ENCODE results near the gene PPP2R3C.
A peak's percentile ranks its signal among the peaks of the same experiment; 100 is the strongest.
"Not testable (repeated sequence)": the region's sequence is repeated elsewhere in the genome, so short reads cannot be mapped to it uniquely, and the experiment has no call there.

PPP2R3C gene

DNA sequence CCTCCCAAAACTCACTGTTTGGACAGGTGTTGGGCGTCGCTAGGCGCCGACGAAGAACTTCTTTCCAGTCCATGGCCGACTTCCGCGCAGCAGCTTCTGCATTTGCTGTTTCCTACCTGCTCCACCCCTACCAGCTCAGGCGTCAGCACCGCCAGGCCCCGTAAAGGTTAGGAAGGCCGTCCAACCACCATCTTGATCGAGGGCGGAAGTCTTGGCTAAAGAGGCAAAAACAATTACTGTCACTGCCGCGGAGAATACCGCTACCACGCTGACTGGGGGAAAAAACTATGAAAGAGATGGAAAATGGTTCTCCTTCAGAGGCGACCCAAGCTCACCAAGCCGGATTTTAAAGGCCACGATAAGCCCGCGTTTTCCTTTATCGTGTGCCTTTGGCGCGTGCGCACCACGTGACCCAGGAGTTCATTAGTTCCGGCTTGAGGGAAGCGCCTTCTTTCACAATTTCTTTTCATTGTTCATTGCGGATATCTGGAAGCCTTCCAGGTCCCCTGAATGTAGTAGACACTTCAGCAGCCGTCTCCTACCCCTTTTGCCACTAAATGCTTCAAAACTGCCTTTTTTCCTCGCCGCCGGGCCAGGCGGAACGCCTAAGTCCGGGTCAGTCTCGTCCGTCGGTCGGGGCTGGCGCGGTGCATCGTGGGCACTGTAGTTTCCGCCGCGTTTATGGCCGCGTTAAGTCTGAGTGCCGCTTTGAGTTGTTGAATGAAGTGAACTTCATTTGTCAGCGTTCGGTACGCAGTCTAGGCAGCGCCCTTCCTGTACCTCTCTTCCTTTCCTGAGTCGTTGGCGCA is at the start of gene PPP2R3C, which contains the start of gene PRORP:
TSS of gene PPP2R3C (minus strand) at position 104 of the 809 bp plus-strand sequence. CDS start at position 73, 31 bp downstream.
TSS of gene PRORP (plus strand) at position 666 of the 809 bp plus-strand sequence. CDS start 694 bp downstream, outside the sequence.
- DNase-seq, result peak; percentile 93

DNA sequence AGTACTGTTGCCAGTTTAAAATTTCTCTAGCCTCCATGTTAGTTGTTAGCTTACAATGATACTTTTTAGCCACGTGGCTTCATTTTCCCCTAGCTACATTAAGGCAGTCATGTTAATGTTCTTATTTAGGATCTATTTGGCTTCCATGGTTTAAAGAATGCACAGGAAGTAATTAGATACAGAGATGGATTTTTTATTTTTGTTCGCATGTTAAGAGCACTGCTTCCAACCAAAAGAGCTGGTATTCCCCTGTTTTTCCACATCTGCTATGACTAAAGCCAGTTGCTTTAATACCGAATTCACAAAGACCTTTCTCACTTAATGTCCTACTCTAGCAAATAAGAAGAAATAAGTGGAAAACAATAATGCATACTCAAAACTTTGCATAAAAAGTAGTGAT is 45.7 kb upstream of the PPP2R3C start:
- DNase-seq, result no peak

DNA sequence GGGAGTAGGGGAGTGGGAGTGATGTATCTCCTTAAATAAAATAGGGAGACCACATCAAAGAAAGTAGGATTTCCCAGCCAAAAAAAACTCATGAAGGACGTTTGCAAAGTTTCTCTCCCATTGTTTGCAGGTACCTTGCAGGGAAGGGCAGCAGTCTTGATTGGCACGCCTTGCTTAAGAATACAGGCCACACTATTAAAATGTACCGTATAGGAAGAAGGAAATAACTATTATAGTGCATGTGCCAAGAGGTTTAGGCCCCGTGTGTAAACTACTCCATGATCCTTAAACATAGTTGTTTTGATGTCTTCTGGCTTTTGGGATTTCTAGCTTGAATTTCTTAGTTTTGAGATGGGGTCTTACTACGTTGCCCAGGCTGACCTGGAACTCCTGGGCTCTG is 43.1 kb upstream of the PPP2R3C start:
- DNase-seq, result no peak

DNA sequence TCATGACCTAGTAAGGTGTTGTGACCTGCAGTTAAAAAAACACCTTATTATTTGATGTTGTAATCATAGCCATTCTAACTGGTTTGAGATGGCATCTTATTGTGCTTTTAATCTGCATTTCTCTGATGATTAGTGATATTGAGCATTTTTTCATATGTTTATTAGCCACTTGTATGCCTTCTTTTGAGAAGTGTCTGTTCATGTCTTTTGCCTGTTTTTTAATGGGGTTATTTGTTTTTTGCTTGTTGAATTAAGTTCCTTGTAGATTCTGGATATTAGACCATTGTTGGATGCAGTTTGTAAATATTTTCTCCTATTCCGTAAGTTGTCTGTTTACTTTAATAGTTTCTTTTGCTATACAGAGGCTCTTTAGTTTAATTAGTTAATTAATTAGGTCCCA is 41.6 kb upstream of the PPP2R3C start:
- no peak for DNase-seq

DNA sequence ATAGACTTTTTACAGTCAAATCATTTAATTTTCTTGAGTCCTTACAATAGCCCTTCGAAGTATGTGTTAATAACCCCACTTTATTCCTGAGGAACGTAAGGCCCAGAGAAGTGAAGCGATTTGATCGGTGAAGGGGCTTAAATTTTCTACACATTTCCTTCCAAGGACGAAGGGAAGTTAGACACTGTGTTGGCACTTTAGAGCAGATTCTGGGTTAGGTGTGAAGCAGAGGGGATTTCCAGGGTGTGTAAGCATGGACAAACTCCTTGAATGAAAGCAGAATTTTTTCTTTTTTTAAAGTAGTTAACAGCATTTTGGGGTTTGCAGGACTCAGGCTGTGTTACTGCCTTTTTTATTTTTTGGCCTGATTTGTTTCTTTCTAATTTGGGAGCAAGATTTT is 39.4 kb upstream of the PPP2R3C start:
- no peak for DNase-seq

DNA sequence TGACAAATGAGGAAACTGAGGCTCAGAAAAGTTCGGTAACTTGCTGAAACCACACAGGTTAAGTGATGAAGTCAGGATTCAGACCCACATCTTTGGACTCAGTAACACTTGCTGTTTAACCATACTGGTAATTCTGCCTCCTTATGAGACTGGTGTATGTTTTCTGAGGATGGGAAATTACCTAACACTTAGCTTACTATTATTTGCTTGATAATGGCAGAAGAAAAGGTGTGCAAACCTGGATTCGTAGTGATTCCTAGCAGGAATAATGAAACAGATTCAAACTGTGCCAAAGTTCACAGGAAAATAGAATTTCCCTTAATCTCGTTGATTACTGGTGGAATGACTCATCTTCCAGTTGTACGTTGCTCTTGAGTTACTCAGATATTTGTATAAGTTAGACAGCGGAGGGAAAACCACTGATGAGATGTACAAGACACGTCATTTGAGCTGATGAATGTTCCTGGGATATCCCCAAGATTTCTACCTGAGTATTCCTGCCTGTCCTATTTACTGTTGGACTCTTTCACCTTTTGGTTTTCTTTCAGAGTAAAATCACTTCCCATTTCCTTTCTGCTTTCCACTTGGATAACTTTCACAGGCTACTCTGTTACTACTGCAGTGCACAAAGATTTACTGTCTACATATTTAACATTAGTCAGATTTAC is 38.1 kb upstream of the PPP2R3C start:
- peak; percentile 68 for DNase-seq

DNA sequence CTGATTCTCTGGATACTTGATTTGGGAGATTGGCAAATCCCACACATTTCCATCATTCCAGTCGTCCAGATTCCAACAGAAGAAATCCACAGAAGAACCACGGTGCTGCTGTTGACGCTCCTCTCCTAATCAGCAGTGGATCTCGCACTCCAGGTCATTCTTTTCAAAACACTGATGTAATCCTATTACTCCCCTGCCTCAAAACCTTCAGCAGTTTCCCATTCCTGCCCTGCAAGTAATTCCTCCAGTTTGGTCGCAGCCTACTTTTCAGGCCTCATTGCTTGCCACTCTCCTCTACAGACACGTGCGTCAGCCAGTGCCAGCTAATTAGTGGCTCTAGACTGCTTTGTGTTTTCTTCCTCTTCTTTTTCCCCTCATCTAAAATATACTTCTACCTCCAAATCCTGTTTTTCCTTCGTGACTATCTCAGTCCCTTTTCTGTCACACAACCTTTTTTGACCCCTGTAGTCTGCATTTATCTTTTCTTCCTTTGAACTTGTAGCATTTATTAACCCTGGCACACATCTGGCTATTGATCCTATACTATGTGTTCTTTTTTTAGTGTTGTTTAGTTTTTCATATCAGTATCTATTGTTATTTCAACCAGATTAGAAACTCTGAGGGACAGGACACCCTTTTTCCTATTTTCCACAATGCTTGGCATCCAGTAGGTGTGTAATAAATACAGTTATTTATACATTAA is 37.3 kb upstream of the PPP2R3C start:
- no peak for DNase-seq

DNA sequence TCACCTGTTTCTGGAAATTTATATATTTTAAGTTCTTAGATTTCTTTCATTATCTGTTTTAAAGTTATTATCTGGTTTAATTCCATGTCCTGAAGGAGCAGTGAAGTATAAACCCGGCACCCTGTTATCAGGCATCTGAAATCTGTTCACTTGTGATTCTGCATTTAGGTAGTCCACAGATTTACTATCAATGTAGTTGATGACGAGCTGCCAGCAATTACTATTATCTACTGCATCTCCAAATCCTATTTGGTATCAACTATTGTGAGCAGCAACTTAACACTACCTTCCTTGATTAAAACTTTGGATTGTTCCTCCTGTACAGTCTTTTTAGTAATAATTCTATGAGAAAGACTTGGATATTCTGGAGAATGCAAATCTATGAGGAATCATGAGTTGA is 36.7 kb upstream of the PPP2R3C start:
- DNase-seq, result no peak

DNA sequence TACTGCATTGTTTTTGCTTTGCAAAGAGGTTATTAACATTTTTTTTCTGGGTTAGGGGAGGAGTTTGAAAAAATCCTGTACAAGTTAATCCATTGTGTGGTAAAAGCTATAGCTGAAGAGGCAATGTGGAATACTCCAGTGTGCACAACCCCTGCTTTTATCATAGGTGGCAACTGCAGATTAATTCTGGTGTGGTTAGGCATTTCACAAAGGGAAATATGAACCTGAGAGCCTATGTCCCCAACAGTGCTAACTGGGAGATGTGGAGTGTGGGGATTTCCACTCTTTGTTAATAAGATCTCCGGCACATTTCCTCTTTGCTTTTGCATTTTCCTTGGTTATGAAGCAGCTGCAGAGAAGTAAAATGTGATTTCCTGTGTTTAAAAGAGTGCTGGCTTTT is 34.2 kb upstream of the PPP2R3C start:
- no peak for DNase-seq

DNA sequence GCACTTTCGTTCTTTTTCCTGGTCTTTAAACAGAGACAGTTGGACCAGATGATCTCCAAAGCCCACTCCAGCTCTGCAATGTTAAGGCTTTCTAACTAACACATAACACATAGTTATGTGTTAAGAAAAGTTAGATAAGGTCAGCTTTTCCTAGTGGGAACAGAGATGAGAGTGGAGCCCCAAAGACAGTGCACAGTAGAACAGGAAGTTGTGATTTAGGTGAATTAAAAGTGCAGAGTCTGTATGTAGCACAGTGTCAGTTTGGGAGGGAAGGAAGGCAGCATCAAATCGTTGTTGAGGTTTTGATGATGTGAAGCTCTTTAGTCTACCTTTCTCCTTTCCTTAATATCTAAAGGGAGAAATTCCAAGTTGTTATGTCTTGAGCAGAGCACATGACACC is 32.2 kb upstream of the PPP2R3C start:
- DNase-seq, result no peak

DNA sequence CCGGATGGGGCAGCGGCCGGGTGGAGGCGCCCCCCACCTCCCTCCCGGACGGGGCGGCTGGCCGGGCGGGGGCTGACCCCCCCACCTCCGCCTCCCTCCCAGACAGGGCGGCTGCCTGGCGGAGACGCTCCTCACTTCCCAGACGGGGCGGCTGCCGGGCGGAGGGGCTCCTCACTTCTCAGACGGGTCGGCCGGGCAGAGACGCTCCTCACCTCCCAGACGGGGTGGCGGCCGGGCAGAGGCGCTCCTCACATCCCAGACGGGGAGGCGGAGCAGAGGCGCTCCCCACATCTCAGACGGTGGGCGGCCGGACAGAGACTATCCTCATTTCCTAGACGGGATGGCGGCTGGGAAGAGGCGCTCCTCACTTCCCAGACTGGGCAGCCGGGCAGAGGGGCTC is 30.7 kb upstream of the PPP2R3C start:
- not testable (repeated sequence) for DNase-seq

DNA sequence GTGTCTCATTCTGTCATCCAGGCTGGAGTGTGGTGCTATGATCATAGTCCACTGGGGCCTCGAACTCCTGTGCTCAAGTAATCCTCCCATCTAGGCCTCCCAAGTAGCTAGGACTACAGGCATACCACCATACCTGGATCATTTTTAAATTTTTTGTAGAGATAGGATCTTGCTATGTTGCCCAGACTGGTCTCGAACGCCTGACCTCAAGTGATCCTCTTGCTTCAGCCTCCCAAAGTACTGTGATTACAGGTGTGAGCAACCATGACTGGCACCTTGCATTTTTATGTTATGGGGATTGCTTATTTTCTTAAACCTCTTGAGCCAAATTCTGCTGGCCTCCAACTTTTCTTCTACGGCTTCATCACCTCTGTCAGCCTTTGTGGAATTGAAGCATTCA is 27.4 kb upstream of the PPP2R3C start:
- no peak for DNase-seq

DNA sequence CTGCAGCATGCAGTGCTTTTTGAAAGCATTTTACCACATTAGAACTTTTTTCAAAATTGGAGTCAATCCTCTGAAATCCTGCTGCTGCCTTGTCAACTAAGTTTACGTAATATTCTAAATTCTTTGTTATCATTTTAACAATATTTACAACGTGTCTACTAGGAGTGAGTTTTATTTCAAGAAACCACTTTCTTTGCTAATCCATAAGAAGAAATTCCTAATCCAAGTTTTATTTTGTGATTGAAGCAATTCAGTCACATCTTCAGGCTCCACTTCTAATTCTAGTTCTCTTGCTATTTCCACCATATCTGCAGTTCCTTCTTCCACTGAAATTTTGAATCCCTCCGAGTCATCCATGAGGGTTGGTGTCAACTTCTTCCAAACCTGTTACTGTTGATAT is 25.9 kb upstream of the PPP2R3C start:
- no peak for DNase-seq

DNA sequence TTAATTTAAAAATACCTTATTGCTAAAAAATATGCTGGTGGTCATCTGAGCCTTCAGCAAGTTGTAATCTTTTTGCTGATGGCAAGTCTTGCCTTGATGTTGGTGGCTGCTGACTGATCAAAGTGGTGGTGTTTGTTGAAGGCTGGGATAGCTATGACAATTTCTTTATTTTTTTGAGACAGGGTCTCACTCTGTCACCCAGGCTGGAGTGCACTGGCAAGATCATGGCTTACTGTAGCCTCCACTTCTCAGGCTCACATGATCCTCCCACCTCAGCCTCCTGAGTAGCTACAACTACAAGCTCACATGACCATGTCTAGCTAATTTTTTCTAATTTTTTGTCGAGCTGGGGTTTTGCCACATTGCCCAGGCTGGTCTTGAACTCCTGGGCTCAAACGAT is 25.4 kb upstream of the PPP2R3C start:
- no peak for DNase-seq

DNA sequence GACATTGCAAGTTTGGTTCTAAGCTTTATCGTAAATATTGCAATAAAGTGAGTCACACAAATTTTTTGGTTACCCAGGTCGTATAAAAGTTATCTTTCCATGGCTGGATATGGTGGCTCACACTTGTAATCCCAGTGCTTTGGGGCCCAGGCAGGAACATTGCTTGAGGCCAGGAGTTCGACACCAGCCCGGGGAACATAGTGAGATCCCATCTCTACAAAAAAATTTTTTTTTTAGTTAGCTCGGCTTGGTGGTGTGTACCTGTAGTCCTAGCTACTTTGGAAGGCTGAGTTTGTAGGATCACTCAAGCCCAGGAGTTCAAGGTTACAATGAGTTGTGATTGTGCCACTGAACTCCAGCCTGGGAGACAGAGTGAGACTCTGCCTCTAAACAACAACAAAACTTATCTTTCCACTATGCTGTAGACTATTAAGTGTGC is 24.9 kb upstream of the PPP2R3C start:
- DNase-seq, result no peak

DNA sequence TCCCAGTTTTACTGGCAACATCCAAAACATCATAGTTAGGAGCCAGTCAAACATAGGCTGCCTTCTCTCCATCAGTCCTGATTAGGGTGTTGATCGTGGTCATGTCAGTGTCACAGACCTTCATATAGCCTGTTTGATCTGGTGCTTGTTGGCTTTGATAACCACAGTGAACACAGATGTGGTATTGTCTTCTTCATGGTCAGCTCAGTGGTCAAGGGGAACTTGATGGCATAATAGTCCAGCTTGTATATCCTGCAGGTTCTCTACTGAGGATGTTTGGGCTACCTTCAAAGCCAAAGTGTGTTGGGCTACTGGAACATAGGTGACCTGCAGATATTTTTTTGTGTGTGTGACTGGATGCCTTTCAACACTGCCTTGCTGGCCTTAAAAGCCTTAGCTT is 22.2 kb upstream of the PPP2R3C start:
- DNase-seq, result no peak

DNA sequence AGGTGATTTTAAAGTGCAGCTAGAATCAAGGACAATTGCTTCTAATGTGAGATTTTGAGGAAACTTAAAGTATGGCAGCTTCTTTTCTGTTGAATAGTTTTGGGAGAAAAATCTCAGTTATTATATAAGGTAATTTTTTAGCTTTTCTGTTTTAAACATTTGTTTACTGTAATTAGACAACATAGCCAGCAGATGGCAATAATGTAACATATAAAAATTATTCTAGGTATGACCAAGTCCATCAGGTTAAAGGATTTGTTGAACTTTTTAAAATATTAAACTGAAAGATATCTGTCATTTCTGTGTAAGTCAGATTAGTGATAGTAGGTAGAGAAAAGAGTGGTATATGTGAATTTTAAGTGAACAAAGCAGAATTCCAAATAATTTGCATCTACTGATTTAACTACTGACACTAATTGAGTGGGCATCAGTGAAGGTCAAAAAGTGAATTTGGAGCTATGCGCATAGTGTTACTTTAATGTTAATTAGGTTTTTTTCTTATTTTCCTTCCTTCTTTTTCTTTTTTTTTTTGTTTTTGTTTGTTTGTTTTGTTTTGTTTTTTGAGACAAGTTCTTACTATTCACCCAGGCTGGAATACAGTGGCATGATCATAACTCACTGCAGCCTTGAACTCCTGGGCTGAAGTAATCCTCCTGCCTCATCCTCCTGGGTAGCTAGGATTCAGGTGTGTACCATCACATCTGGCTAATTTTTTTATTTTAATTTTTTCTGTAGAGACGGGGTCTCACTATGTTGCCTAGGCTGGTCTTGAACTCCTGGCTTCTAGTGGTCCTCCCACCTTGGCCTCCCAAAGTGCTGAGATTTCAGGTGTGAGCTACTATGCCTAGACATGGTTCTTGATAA is 19.2 kb upstream of the PPP2R3C start:
- no peak for DNase-seq

DNA sequence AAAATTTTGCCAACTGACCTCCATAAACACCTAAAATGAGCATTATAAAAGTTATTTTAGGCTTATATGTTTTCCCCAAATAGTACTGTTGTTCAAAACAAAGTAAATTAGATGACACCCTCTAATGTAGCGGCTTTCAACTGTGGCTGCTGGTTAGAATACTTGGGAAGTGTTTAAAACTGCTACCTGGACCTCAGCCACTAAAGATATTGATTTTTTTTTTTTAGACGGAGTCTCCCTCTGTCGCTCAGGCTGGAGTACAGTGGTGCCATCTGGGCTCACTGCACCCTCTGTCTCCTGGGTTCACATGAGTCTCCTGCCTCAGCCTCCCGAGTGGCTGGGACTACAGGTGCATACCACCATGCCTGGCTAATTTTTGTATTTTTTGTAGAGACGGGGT is 16.8 kb upstream of the PPP2R3C start:
- no peak for DNase-seq

DNA sequence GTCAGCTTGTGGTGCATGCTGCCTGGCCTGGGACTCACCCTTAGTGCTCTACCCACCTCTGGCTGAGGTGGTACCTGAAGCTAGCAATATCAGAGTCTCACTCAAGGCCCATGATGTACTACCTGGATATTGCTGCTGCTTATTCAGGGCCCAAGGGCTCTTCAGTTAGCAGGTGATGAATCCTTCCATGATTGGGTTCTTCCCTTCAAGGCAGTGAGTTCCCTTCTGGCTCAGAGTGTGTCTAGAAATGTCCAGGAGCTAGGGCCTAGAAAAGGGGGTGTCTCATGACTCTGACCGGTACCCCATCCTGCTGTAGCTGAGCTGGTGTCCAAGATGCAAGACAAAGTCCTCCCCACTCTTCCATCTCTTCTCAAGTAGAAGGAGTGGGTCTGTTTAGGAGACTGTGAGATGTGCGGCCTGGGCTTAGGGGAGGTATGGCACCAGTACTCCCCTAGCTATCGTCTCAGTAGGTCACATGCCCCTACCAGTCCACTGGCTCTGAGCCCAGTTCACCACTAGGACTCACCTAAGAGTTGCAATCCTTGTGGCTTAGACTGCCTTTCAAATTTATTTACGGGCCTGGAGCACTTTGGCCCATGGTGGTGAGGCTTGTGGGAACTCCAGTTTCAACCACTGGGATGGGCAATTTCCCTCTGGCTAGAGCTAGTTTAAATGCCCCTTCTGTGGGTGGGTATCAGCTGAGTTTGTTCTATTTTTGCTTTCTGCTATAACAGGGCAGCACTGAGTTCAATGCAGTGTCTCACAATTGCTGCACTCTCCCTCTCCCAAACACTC is 12.7 kb upstream of the PPP2R3C start:
- no peak for DNase-seq

DNA sequence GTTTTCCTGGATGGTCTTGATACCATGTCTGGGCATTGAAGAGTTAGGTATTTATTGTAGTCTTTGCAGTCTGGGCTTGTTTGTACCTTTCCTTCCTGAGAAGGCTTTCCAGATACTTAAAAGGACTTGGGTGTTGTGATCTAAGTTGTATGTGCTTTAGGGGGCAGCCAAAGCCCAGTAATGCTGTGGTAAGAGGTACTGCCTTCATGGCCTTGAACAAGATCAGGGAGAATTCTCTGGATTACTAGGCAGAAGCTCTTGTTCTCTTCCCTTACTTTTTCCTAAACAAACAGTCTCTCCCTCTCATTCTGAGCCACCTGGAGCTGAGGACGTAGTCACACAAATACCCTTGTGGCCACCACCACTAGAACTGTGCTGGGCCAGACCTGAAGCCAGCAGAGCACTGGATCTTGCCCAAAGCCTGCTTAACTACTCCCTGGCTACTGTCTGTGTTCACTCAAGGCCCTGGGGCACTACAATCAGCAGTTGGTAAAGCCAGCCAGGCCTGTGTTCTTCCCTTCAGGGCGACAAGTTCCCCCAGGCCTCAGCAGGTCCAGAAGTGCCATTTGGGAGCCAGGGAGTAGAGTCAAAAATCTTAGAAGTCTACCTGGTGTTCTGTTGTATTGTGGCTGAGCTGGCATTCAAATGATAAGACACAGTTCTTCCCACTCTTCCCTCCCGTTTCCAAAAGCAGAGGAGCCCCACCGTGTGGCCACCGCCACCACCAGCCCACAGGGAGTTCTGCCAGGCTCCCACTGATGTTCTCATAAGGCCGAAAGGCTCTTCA is 11.9 kb upstream of the PPP2R3C start:
- no peak for DNase-seq

DNA sequence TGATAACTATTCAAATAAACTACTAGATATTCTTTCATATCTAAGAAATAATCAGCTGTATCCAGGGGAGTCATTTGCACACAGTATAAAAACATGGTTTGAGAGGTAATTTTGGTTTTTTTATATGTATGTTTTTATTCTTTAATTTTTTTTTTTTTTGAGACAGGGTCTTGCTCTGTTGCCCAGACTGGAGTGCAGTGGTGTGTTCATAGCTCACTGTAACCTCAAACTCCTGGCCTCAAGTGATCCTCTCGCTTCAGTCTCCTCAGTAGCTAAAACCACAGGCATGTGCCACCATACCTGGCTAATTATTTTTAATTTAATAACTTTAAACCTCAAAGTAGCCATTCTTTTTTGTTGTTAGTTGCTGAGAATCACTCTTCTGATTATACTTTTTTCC is 2.3 kb upstream of the PPP2R3C start:
- DNase-seq, result no peak
